DOHH2 (cell line): ENCODE measurements around the gene ATP8B4.

Experiments
- H3F3A ChIP-seq: fragments of 200-600 bp; sonication (generic), shearing (Covaris generic); 2 replicates; pipeline ENCODE4 v1.6.0; 2016; ENCODE audit warnings: antibody characterized with exemption, mild to moderate bottlenecking; ENCODE audit not compliant: control insufficient read depth, insufficient read depth
- H3K27ac ChIP-seq: fragments of 200-600 bp; sonication (generic); 2 replicates; pipeline ENCODE4 v1.5.1; 2014; ENCODE audit warnings: low read depth, mild to moderate bottlenecking, low read length, moderate library complexity
- H3K27me3 ChIP-seq: fragments of 200-600 bp; sonication (generic); 2 replicates; pipeline ENCODE4 v1.6.1; 2014; ENCODE audit warnings: mild to moderate bottlenecking, low read length, mixed read lengths; ENCODE audit not compliant: control insufficient read depth
- H3K36me3 ChIP-seq: fragments of 200-600 bp; sonication (generic); 2 replicates; pipeline ENCODE4 v1.6.1; 2014; ENCODE audit warnings: mild to moderate bottlenecking, low read length, moderate library complexity, mixed read lengths; ENCODE audit not compliant: control insufficient read depth
- H3K4me1 ChIP-seq: fragments of 200-600 bp; sonication (generic); 2 replicates; pipeline ENCODE4 v1.6.1; 2014; ENCODE audit warnings: mild to moderate bottlenecking, low read length, mixed read lengths; ENCODE audit not compliant: control insufficient read depth
- H3K4me2 ChIP-seq: fragments of 200-600 bp; sonication (generic); 2 replicates; pipeline ENCODE4 v1.6.0; 2014; ENCODE audit warnings: mild to moderate bottlenecking, low read length, moderate library complexity
- H3K4me3 ChIP-seq: fragments of 200-600 bp; sonication (generic); 2 replicates; pipeline ENCODE4 v1.5.1; 2014; ENCODE audit warnings: mild to moderate bottlenecking, low read length, mixed read lengths
- H3K79me2 ChIP-seq: fragments of 200-600 bp; sonication (generic); 2 replicates; pipeline ENCODE4 v1.6.1; 2014; ENCODE audit warnings: mild to moderate bottlenecking, low read length, mixed read lengths; ENCODE audit not compliant: control insufficient read depth
- H3K9me2 ChIP-seq: fragments of 200-600 bp; sonication (generic); replicated peaks from 2 replicates; pipeline ENCODE4 v1.6.1; 2014; ENCODE audit warnings: mild to moderate bottlenecking, low read length, mixed read lengths; ENCODE audit not compliant: control insufficient read depth
- H3K9me3 ChIP-seq: fragments of 200-600 bp; sonication (generic); 2 replicates; pipeline ENCODE4 v1.6.1; 2014; ENCODE audit warnings: antibody characterized with exemption, low read length, mixed read lengths; ENCODE audit not compliant: control insufficient read depth, insufficient read depth
- H4K20me1 ChIP-seq: fragments of 200-600 bp; sonication (generic); 2 replicates; pipeline ENCODE4 v1.6.0; 2014; ENCODE audit warnings: low read depth, mild to moderate bottlenecking, antibody characterized with exemption, low read length, moderate library complexity; ENCODE audit not compliant: control insufficient read depth, insufficient read depth
- EZH2phosphoT487 ChIP-seq: fragments of 200-600 bp; sonication (generic); IDR thresholded peaks from 2 replicates; pipeline ENCODE4 v1.6.1; 2017; ENCODE audit warnings: borderline replicate concordance, mild to moderate bottlenecking, antibody characterized with exemption, low read length, moderate library complexity, mixed read lengths
- TF ChIP-seq, protein P1 (sequence below): fragments of 200-600 bp; sonication (generic); IDR thresholded peaks from one replicate; pipeline ENCODE4 v1.5.1; 2014; ENCODE audit warnings: antibody characterized with exemption, mild to moderate bottlenecking, low read depth, low read length; ENCODE audit not compliant: poor library complexity, severe bottlenecking

Gene ATP8B4

DNA sequence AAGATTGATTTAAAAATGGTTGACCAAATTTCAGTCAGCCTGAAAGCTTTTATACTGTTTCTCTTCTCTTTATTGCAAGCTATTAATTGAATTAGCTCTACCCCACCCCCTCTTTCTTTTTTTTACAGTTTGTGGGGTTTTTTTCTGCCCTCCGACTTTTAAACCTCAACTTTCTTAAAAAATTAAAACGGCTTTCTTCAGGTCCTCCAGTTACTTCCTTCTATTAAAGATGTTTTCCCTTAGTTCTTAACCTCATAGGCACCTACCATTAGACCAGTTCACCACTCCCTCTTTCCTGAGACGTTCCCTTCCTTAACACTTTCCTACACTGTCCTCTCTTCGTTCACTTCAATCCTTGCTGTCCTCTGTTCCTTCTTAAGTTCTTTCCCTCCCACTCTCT, 52.4 kb downstream of the ATP8B4 start:
- no peaks in the 10 kb centered on the region for H3K36me3 ChIP-seq
- H3K4me1 ChIP-seq = no peaks in the 10 kb centered on the region
- no peaks in the 10 kb centered on the region for H4K20me1 ChIP-seq
- no peak overlapping the region for H3K4me2 ChIP-seq
- H3F3A ChIP-seq = no peaks in the 10 kb centered on the region
- H3K79me2 ChIP-seq = no peaks in the 10 kb centered on the region
- no peaks in the 10 kb centered on the region for H3K9me2 ChIP-seq
- no peaks in the 10 kb centered on the region for H3K9me3 ChIP-seq
- H3K4me3 ChIP-seq = no peak overlapping the region
- no peak overlapping the region for H3K27ac ChIP-seq
- TF ChIP-seq, protein P1, sequence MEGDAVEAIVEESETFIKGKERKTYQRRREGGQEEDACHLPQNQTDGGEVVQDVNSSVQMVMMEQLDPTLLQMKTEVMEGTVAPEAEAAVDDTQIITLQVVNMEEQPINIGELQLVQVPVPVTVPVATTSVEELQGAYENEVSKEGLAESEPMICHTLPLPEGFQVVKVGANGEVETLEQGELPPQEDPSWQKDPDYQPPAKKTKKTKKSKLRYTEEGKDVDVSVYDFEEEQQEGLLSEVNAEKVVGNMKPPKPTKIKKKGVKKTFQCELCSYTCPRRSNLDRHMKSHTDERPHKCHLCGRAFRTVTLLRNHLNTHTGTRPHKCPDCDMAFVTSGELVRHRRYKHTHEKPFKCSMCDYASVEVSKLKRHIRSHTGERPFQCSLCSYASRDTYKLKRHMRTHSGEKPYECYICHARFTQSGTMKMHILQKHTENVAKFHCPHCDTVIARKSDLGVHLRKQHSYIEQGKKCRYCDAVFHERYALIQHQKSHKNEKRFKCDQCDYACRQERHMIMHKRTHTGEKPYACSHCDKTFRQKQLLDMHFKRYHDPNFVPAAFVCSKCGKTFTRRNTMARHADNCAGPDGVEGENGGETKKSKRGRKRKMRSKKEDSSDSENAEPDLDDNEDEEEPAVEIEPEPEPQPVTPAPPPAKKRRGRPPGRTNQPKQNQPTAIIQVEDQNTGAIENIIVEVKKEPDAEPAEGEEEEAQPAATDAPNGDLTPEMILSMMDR = no peak
- TF ChIP-seq EZH2phosphoT487 = no peak
- peaks cover 16% of the 10 kb centered on the region for H3K27me3 ChIP-seq

DNA sequence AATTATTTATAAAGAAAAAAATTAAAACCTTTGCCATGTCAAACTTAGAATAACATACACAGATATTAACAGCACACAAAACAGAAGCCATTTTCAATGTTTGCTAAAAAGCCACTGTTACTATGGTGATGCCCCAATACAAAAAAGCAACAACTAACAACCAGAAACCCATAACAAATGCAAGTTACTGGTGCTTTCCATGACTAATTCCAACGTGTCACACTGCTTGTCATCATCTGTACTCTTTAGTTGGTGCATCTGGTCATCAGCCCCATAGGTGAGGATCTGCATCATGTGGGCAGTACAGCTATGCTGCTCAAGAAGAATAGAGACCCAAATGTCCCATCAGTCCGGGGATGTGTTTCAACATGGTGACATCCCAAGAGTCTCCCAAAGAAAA, 52.8 kb downstream of the ATP8B4 start:
- peaks cover 16% of the 10 kb centered on the region for H3K27me3 ChIP-seq
- H3K27ac ChIP-seq = no peak overlapping the region
- H3K36me3 ChIP-seq = no peaks in the 10 kb centered on the region
- H3K9me3 ChIP-seq = no peaks in the 10 kb centered on the region
- no peaks in the 10 kb centered on the region for H3K79me2 ChIP-seq
- H4K20me1 ChIP-seq = no peaks in the 10 kb centered on the region
- no peak overlapping the region for H3K4me2 ChIP-seq
- no peaks in the 10 kb centered on the region for H3K9me2 ChIP-seq
- H3F3A ChIP-seq = no peaks in the 10 kb centered on the region
- no peaks in the 10 kb centered on the region for H3K4me1 ChIP-seq
- H3K4me3 ChIP-seq = no peak overlapping the region
- TF ChIP-seq, protein P1 = no peak
- TF ChIP-seq EZH2phosphoT487 = no peak

- H3K4me2 ChIP-seq = no peak overlapping the region
Observed at GRCh38 chr15:50065279-50065678, 53.8 kb downstream of the ATP8B4 start.

More at GRCh38 chr15:50065279-50065678, 53.8 kb downstream of the ATP8B4 start:
- Histone ChIP-seq H3K4me1 (no peaks in the 10 kb centered on the region), H3K9me3 (no peaks in the 10 kb centered on the region), H4K20me1 (no peaks in the 10 kb centered on the region), H3K36me3 (no peaks in the 10 kb centered on the region), H3K27me3 (peaks cover 16% of the 10 kb centered on the region), H3K9me2 (no peaks in the 10 kb centered on the region), H3F3A (no peaks in the 10 kb centered on the region), H3K27ac (no peak overlapping the region), H3K79me2 (no peaks in the 10 kb centered on the region), H3K4me3 (no peak overlapping the region)
- no peak for TF ChIP-seq EZH2phosphoT487
- TF ChIP-seq, protein P1 = no peak
